ENCODE results near the gene ACSF3. TPM values are rescaled to one million over a fixed set of nuclear protein-coding genes. Genes with fewer than 3 reads are reported as not detected.

Gene ACSF3
- total RNA-seq, result 10 to 100 TPM; 53.0 to 53.7 TPM

GRCh38 chr16:89093602-89094251 lies at the start of gene ACSF3:
ACSF3 (plus strand) TSS chr16:89093852; CDS start chr16:89100682, 6,830 bp downstream.
- H3K27ac Mint-ChIP-seq, result peak within 1 kb of the TSS; percentile 96
- peak; percentile 53 for ATAC-seq (ENCODE audit: low read depth)
- peak within 1 kb of the TSS; percentile 99 for H3K4me3 Mint-ChIP-seq
- H3K4me1 Mint-ChIP-seq, result peaks cover 46% of the 10 kb centered on the region
- peaks cover 6% of the 10 kb centered on the region for H3K36me3 Mint-ChIP-seq
- H3K27me3 Mint-ChIP-seq, result peaks cover 2% of the 10 kb centered on the region
- no peaks in the 10 kb centered on the region for H3K9me3 Mint-ChIP-seq
- POLR2A ChIA-PET, result interaction anchor here (1.2 to 1.9 kb wide), 5 partner anchors 22 to 523 kb away, joined by 3 to 9 read pairs (median 6); partner anchors contain the start of genes APRT, CDH15 and ZC3H18
- DNase-seq, result peak; percentile 86

GRCh38 chr16:89044418-89045180 lies 49.1 kb upstream of the ACSF3 start:
- H3K4me3 Mint-ChIP-seq, result no peak overlapping the region
- H3K27ac Mint-ChIP-seq, result no peak overlapping the region

GRCh38 chr16:89045181-89045815 lies 48.4 kb upstream of the ACSF3 start:
- H3K27me3 Mint-ChIP-seq, result no peaks in the 10 kb centered on the region
- peaks cover 2% of the 10 kb centered on the region for H3K9me3 Mint-ChIP-seq
- H3K4me3 Mint-ChIP-seq, result no peak overlapping the region
- DNase-seq, result no peak
- H3K36me3 Mint-ChIP-seq, result no peaks in the 10 kb centered on the region
- no peak overlapping the region for H3K27ac Mint-ChIP-seq
- no peak for ATAC-seq (ENCODE audit: low read depth)
- POLR2A ChIA-PET, result no interaction called here
- H3K4me1 Mint-ChIP-seq, result no peaks in the 10 kb centered on the region

More at GRCh38 chr16:89044418-89045180, 49.1 kb upstream of the ACSF3 start:
- no peak for ATAC-seq (ENCODE audit: low read depth)
- DNase-seq, result no peak
- POLR2A ChIA-PET, result no interaction called here
- H3K9me3 Mint-ChIP-seq, result peaks cover 2% of the 10 kb centered on the region
- H3K27me3 Mint-ChIP-seq, result no peaks in the 10 kb centered on the region
- no peaks in the 10 kb centered on the region for H3K36me3 Mint-ChIP-seq
- no peaks in the 10 kb centered on the region for H3K4me1 Mint-ChIP-seq

- ATAC-seq (ENCODE audit: low read depth) (no peak), DNase-seq (no peak)
- Mint-ChIP-seq H3K4me1 (no peaks in the 10 kb centered on the region), H3K27ac (no peak overlapping the region), H3K4me3 (no peak overlapping the region), H3K9me3 (peaks cover 2% of the 10 kb centered on the region), H3K36me3 (no peaks in the 10 kb centered on the region), H3K27me3 (no peaks in the 10 kb centered on the region)
- POLR2A ChIA-PET, result no interaction called here
Observed at GRCh38 chr16:89045881-89046280, 47.8 kb upstream of the ACSF3 start.

- H3K27ac Mint-ChIP-seq, result no peak overlapping the region
- H3K4me3 Mint-ChIP-seq, result no peak overlapping the region
- H3K4me1 Mint-ChIP-seq, result no peaks in the 10 kb centered on the region
- peaks cover 2% of the 10 kb centered on the region for H3K9me3 Mint-ChIP-seq
- DNase-seq, result no peak
- no peak for ATAC-seq (ENCODE audit: low read depth)
- no peaks in the 10 kb centered on the region for H3K27me3 Mint-ChIP-seq
- POLR2A ChIA-PET, result no interaction called here
- H3K36me3 Mint-ChIP-seq, result no peaks in the 10 kb centered on the region
Observed at GRCh38 chr16:89046491-89046890, 47.2 kb upstream of the ACSF3 start.

GRCh38 chr16:89047331-89048089 lies 46.1 kb upstream of the ACSF3 start:
- H3K4me1 Mint-ChIP-seq, result no peaks in the 10 kb centered on the region
- peaks cover 2% of the 10 kb centered on the region for H3K9me3 Mint-ChIP-seq
- DNase-seq (no peak), ATAC-seq (ENCODE audit: low read depth) (no peak)
- POLR2A ChIA-PET, result no interaction called here
- H3K27ac Mint-ChIP-seq, result no peak overlapping the region
- H3K36me3 Mint-ChIP-seq, result no peaks in the 10 kb centered on the region
- no peaks in the 10 kb centered on the region for H3K27me3 Mint-ChIP-seq
- no peak overlapping the region for H3K4me3 Mint-ChIP-seq

GRCh38 chr16:89048090-89048725 lies 45.4 kb upstream of the ACSF3 start:
- peaks cover 2% of the 10 kb centered on the region for H3K9me3 Mint-ChIP-seq
- POLR2A ChIA-PET, result no interaction called here
- H3K36me3 Mint-ChIP-seq, result no peaks in the 10 kb centered on the region
- H3K27ac Mint-ChIP-seq, result no peak overlapping the region
- H3K4me1 Mint-ChIP-seq, result peaks cover 2% of the 10 kb centered on the region
- no peak for ATAC-seq (ENCODE audit: low read depth)
- H3K27me3 Mint-ChIP-seq, result no peaks in the 10 kb centered on the region
- no peak overlapping the region for H3K4me3 Mint-ChIP-seq
- DNase-seq, result no peak

- Mint-ChIP-seq H3K36me3 (no peaks in the 10 kb centered on the region), H3K27ac (no peak overlapping the region), H3K4me3 (no peak overlapping the region), H3K27me3 (no peaks in the 10 kb centered on the region), H3K4me1 (peaks cover 2% of the 10 kb centered on the region), H3K9me3 (peaks cover 2% of the 10 kb centered on the region)
- DNase-seq (no peak), ATAC-seq (ENCODE audit: low read depth) (no peak)
- POLR2A ChIA-PET, result no interaction called here
Observed at GRCh38 chr16:89048871-89049422, 44.7 kb upstream of the ACSF3 start.

GRCh38 chr16:89049484-89050118 lies 44.1 kb upstream of the ACSF3 start:
- Mint-ChIP-seq H3K4me1 (peaks cover 2% of the 10 kb centered on the region), H3K36me3 (no peaks in the 10 kb centered on the region), H3K27ac (no peak overlapping the region), H3K4me3 (no peak overlapping the region), H3K9me3 (peaks cover 2% of the 10 kb centered on the region), H3K27me3 (no peaks in the 10 kb centered on the region)
- ATAC-seq (ENCODE audit: low read depth) (no peak), DNase-seq (no peak)
- POLR2A ChIA-PET, result no interaction called here

GRCh38 chr16:89050119-89050867 lies 43.4 kb upstream of the ACSF3 start:
- Mint-ChIP-seq H3K27ac (no peak overlapping the region), H3K27me3 (no peaks in the 10 kb centered on the region), H3K4me1 (peaks cover 2% of the 10 kb centered on the region), H3K9me3 (peaks cover 2% of the 10 kb centered on the region), H3K36me3 (no peaks in the 10 kb centered on the region), H3K4me3 (no peak overlapping the region)
- ATAC-seq (ENCODE audit: low read depth), result no peak
- POLR2A ChIA-PET, result no interaction called here
- no peak for DNase-seq

- no peak for ATAC-seq (ENCODE audit: low read depth)
- no peak for DNase-seq
- Mint-ChIP-seq H3K27ac (no peak overlapping the region), H3K27me3 (no peaks in the 10 kb centered on the region), H3K9me3 (peaks cover 2% of the 10 kb centered on the region), H3K4me1 (peaks cover 2% of the 10 kb centered on the region), H3K36me3 (no peaks in the 10 kb centered on the region), H3K4me3 (no peak overlapping the region)
- POLR2A ChIA-PET, result no interaction called here
Observed at GRCh38 chr16:89050868-89051311, 42.8 kb upstream of the ACSF3 start.

Measured in activated naive CD8-positive, alpha-beta T cell treated with anti-CD3 and anti-CD28 coated beads, Interleukin-2, amount 10 ng/mL, durations not matched to agents 7 days and 5 days (primary cell).